Right ventricle myocardium inferior (tissue), 1 donor: ENCODE results near the gene PLBD1. TPM values are rescaled to one million over a fixed set of nuclear protein-coding genes. Genes with fewer than 3 reads are reported as not detected.
A peak's percentile ranks its signal among the peaks of the same experiment; 100 is the strongest.

Source experiments
- ATAC-seq: fragments of 200-7000 bp; cut with Tn5 transposase; one replicate; pipeline ENCODE4 v1.9.1; 2020; ENCODE audit warnings: mild to moderate bottlenecking, moderate library complexity
- DNase-seq: peaks from one replicate; pipeline ENCODE4 v3.0.0; 2021; ENCODE audit errors: missing footprints
- intact Hi-C: fragments of 100-400 bp; cut with DNase I; formaldehyde crosslinking; loops from one replicate; pipeline ENCODE4 v1.11.0; 2022
- long read RNA-seq: library from polyadenylated mRNA; unstranded; transcript quantifications from one replicate; pipeline ENCODE4 v2.0.0, GENCODE V29; 2021
- total RNA-seq: library from RNA; stranded (reverse); fragmentation: NEBNext Ultra II Directional; extraction: Animal tissue kit (Norgen Biotek cat#: 25700); gene quantifications from one replicate; pipeline ENCODE4 v1.2.1, GENCODE V29; 2021
- donor health status: DM: no; HTN: yes; CAD: no; lungs with severe emphysema.

The PLBD1 gene
- 24.4 TPM for total RNA-seq
- long read RNA-seq, transcript PLBD1-201 (11 exons, 2,426 nt), result major isoform, 28 of 32 reads
- long read RNA-seq, partial matches to known transcripts, result 2 of 32 reads
- long read RNA-seq, other reads (novel, unspliced or antisense), result 2 of 32 reads

- intact Hi-C loops, result loop anchor here (5.0 to 10.0 kb wide), 2 partner anchors 45 to 203 kb away; partner anchors contain the start of gene ATF7IP
- ATAC-seq (peak; percentile 92), DNase-seq (peak; percentile 93)
Observed at GRCh38 chr12:14567351-14568162, at the start of gene PLBD1. Gene PLBD1 (minus strand): TSS chr12:14567883. CDS start chr12:14567696, 187 bp downstream.

GRCh38 chr12:14614704-14615121, 47.0 kb upstream of the PLBD1 start:
- intact Hi-C loops, result loop anchor here (5.0 kb wide), 2 partner anchors 47 to 62 kb away; partner anchors contain the start of gene PLBD1
- ATAC-seq, result no peak
- no peak for DNase-seq

- no peak for DNase-seq
- ATAC-seq, result peak; percentile 37
- intact Hi-C loops, result loop anchor here (5.0 kb wide), 2 partner anchors 46 to 61 kb away; partner anchors contain the start of gene PLBD1
Observed at GRCh38 chr12:14613718-14614117, 46.0 kb upstream of the PLBD1 start.

GRCh38 chr12:14612898-14613445, 45.3 kb upstream of the PLBD1 start:
- intact Hi-C loops, result loop anchor here (5.0 kb wide), 2 partner anchors 46 to 61 kb away; partner anchors contain the start of gene PLBD1
- no peak for DNase-seq
- peak; percentile 74 for ATAC-seq

- ATAC-seq, result no peak
- DNase-seq, result no peak
- intact Hi-C loops, result loop anchor here (5.0 kb wide), 2 partner anchors 45 to 60 kb away; partner anchors contain the start of gene PLBD1
Observed at GRCh38 chr12:14612250-14612649, 44.6 kb upstream of the PLBD1 start.

GRCh38 chr12:14611640-14612203, 44.0 kb upstream of the PLBD1 start:
- no peak for DNase-seq
- intact Hi-C loops, result loop anchor here (5.0 kb wide), 2 partner anchors 44 to 59 kb away; partner anchors contain the start of gene PLBD1
- ATAC-seq, result peak; percentile 55

- intact Hi-C loops, result no loop called here
- DNase-seq (no peak), ATAC-seq (no peak)
Observed at GRCh38 chr12:14607568-14607967, 39.9 kb upstream of the PLBD1 start.

GRCh38 chr12:14605401-14605989, 37.8 kb upstream of the PLBD1 start:
- intact Hi-C loops, result no loop called here
- DNase-seq (no peak), ATAC-seq (no peak)

GRCh38 chr12:14601692-14602478, 34.2 kb upstream of the PLBD1 start:
- ATAC-seq, result no peak
- intact Hi-C loops, result no loop called here
- DNase-seq, result no peak

GRCh38 chr12:14597480-14597879, 29.8 kb upstream of the PLBD1 start:
- ATAC-seq (no peak), DNase-seq (no peak)
- intact Hi-C loops, result no loop called here

GRCh38 chr12:14591719-14592118, 24.0 kb upstream of the PLBD1 start:
- DNase-seq (no peak), ATAC-seq (no peak)
- intact Hi-C loops, result no loop called here

- DNase-seq, result no peak
- intact Hi-C loops, result no loop called here
- no peak for ATAC-seq
Observed at GRCh38 chr12:14589169-14590004, 21.7 kb upstream of the PLBD1 start.

GRCh38 chr12:14588571-14588970, 20.9 kb upstream of the PLBD1 start:
- no peak for ATAC-seq
- intact Hi-C loops, result no loop called here
- DNase-seq, result no peak

GRCh38 chr12:14578646-14579045, 11.0 kb upstream of the PLBD1 start:
- intact Hi-C loops, result no loop called here
- DNase-seq (no peak), ATAC-seq (no peak)

GRCh38 chr12:14577344-14577743, 9.7 kb upstream of the PLBD1 start:
- no peak for DNase-seq
- ATAC-seq, result no peak
- intact Hi-C loops, result no loop called here

- intact Hi-C loops, result no loop called here
- DNase-seq (no peak), ATAC-seq (no peak)
Observed at GRCh38 chr12:14576896-14577295, 9.2 kb upstream of the PLBD1 start.

GRCh38 chr12:14575585-14575984, 7.9 kb upstream of the PLBD1 start:
- intact Hi-C loops, result no loop called here
- no peak for DNase-seq
- ATAC-seq, result no peak
